ENCODE data around the gene ELOVL1.

Gene ELOVL1

DNA sequence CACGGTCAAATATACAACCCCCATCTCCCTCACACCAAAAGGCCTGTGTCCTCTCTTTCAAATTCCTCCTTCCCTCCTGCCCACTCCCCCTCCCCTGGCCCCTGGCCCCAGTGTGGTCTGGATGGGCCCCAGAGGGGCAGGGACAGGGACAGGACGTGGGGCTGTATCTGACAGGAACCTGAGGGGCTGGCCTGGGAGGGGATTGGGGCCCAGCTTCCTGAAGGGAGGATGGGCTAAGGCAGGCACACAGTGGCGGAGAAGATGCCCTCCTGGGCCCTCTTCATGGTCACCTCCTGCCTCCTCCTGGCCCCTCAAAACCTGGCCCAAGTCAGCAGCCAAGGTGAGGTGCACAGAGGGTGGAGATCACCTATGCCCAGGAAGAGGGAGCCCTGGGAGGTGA is 30.2 kb downstream of the ELOVL1 start, which contains the start of gene MPL:
TSS of gene MPL (plus strand) at position 231 of the 400 bp plus-strand sequence. CDS start at position 262, 31 bp downstream.
- DNase-seq (ENCODE audit: extremely low spot score, insufficient read length, low read depth) (no peak), FAIRE-seq (no peak)

- FAIRE-seq (no peak), DNase-seq (ENCODE audit: extremely low spot score, insufficient read length, low read depth) (no peak)
Measured at GRCh38 chr1:43334453-43335205, 33.2 kb downstream of the ELOVL1 start.

GRCh38 chr1:43331688-43332087 is 36.1 kb downstream of the ELOVL1 start:
- DNase-seq (ENCODE audit: extremely low spot score, insufficient read length, low read depth) (no peak), FAIRE-seq (no peak)

GRCh38 chr1:43329995-43330751 is 37.6 kb downstream of the ELOVL1 start:
- FAIRE-seq = peak; percentile 68
- DNase-seq (ENCODE audit: extremely low spot score, insufficient read length, low read depth) = peak; percentile 25

GRCh38 chr1:43327549-43328292 is 40.1 kb downstream of the ELOVL1 start:
- no peak for DNase-seq (ENCODE audit: extremely low spot score, insufficient read length, low read depth)
- FAIRE-seq = no peak

GRCh38 chr1:43325381-43325780 is 42.4 kb downstream of the ELOVL1 start:
- DNase-seq (ENCODE audit: extremely low spot score, insufficient read length, low read depth) = no peak
- no peak for FAIRE-seq

DNA sequence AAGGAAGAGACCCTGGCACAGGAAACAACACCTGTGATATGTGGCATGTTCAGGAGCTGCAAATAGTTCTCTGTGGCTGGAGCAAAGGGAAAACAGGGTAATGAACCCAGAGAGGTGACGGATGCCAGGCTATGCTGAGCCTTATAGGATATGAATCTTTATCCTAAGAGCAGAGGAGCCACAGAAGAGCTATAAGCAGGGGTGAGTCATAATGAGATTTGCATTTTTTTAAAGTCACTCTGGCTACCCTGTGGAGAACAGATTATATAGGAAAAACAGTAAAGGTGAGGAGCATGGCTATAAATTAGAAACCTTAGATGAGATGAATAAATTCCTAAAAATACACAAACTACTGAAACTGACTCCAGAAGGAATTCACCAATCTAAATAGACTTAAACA is 43.0 kb downstream of the ELOVL1 start:
- no peak for FAIRE-seq

DNA sequence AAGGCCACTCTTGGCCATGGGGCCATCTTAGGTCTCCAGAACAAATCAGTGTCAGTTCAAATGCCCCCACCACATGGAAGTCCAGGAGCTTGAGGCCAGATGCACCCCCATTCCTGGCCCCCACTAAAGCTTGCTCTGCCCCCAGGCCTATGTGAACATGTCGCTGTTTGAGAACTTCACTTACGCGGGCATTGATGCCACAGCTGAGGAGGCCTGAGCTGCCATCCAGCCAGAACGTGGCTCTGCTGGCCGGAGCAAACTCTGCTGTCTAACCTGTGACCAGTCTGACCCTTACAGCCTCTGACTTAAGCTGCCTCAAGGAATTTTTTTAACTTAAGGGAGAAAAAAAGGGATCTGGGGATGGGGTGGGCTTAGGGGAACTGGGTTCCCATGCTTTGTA is 45.3 kb downstream of the ELOVL1 start:
- FAIRE-seq (no peak), DNase-seq (ENCODE audit: extremely low spot score, insufficient read length, low read depth) (no peak)

More for the DNA sequence above, 43.0 kb downstream of the ELOVL1 start:
- DNase-seq (ENCODE audit: extremely low spot score, insufficient read length, low read depth) = no peak

GRCh38 chr1:43321331-43321891 is 46.4 kb downstream of the ELOVL1 start:
- FAIRE-seq (no peak), DNase-seq (ENCODE audit: extremely low spot score, insufficient read length, low read depth) (no peak)

- FAIRE-seq = no peak
- no peak for DNase-seq (ENCODE audit: extremely low spot score, insufficient read length, low read depth)
Measured at GRCh38 chr1:43319766-43320165, 48.0 kb downstream of the ELOVL1 start.

GRCh38 chr1:43319288-43319687 is 48.5 kb downstream of the ELOVL1 start:
- DNase-seq (ENCODE audit: extremely low spot score, insufficient read length, low read depth) (no peak), FAIRE-seq (no peak)

DNA sequence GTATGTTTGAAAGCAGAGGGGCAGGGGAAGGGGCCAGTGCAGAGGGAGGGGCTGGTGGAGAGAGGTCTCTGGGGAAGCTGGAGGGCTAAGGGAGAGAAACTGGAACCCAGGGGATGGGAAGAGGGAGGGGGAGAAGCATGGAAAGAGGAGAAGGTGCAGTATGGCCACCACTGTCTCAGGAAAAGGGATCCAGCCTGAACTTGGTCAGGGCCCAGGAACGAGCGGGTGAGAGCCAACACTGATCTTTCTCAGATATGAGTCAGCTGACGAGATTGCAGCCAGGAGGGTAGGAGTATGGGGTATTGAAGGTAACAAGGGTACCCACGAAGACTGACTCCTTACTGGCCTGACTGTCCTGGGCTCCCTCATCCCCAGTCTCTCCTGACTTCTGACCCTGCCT is 49.0 kb downstream of the ELOVL1 start:
- no peak for DNase-seq (ENCODE audit: extremely low spot score, insufficient read length, low read depth)
- FAIRE-seq = no peak

- no peak for FAIRE-seq
- no peak for DNase-seq (ENCODE audit: extremely low spot score, insufficient read length, low read depth)
Measured at GRCh38 chr1:43317817-43318471, 49.9 kb downstream of the ELOVL1 start.

DNA sequence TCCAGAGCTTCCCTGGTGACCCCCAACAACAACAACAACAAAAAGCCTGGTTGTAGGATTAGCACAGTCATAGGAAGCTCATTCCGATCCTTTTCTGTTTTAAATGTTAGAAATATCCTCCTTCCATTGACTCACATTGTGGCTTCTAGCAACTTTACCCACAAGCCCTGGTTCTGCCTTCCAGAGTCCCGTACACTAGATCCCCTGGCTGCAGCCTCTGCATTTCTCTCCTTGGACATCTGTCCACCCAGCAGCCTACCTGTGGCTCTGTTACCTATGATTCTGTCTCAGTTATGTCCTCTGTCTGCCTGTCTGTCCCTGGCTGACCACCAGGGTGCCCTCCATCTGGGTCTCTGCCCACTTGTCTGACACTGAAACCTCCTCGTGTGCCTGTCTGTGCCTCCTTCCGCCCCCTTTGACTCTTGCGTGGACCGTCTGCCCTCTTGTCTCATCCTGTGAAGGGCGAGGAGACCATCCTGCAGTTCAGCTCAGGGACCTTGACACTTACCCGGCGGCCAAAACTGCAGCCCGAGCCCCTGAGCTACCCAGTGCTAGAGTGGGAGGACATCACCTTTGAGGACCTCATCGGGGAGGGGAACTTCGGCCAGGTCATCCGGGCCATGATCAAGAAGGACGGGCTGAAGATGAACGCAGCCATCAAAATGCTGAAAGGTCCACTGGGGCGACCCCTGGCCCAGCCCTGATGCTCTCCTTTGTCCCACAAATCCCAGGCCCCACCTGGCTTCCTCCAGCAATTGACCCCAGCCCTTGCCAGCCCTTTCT is 50.9 kb downstream of the ELOVL1 start:
- DNase-seq (ENCODE audit: extremely low spot score, insufficient read length, low read depth) (no peak), FAIRE-seq (no peak)

DNA sequence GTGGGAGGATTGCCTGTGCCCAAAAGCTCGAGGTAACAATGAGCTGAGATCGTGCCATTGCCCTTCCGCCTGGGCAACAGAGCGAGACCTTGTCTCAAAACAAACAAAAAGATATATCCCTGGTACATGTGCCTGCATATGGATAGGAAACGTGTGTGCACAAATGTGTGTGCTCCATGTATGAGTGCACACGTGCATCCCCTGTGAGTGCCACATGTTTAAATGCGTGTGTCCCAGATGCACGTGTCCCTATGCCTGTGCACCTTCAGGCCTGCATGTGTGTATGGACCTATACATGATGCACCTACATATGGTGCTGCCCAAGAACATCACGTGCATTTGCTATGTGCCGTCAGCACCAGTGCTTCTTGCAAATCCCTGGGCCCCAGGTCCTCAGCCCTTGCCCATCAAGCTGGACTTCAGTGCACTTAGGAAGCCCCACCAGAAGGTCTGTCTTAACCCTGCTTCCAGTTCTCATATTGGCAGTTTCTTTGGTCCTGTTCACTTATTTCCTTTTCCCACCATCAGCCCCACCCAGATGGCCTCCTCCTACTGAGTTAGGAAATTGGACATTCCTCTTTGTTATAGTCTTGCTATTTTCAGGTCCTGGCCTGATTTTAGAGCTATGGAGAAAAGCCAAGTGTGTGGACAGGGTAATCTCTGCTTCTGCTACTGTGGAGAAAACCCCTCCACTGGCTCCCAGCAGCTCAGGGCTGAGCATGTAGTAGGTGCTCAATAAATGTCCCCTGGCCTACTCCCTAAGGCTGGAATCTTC is 51.7 kb downstream of the ELOVL1 start:
- DNase-seq (ENCODE audit: extremely low spot score, insufficient read length, low read depth) (no peak), FAIRE-seq (no peak)

GRCh38 chr1:43315481-43315880 is 52.3 kb downstream of the ELOVL1 start:
- no peak for FAIRE-seq
- no peak for DNase-seq (ENCODE audit: extremely low spot score, insufficient read length, low read depth)

DNA sequence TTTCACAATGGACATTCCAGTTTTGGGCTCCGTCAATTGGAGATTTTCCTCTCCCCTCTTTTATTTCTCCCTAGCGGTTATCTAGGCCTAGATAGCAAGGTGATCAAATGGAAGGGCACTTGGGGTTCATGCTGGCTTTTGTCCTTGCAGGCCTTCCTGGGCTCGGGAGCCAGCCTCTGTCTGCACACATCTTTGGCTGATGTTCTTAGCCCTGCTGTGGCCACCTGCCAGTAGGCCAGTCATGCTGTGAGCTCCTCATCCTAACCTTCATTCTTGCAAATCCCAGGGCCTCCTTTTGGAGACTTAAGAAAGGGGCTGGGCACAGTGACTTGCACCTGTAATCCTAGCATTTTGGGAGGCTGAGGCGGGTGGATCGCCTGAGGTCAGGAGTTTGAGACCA is 53.6 kb downstream of the ELOVL1 start:
- no peak for FAIRE-seq
- DNase-seq (ENCODE audit: extremely low spot score, insufficient read length, low read depth) = no peak

- DNase-seq (ENCODE audit: extremely low spot score, insufficient read length, low read depth) = no peak
- FAIRE-seq = no peak
Measured at GRCh38 chr1:43313771-43314170, 54.0 kb downstream of the ELOVL1 start.
